ENCODE results near the gene CBLN1. TPM values are rescaled to one million over a fixed set of nuclear protein-coding genes. Genes with fewer than 3 reads are reported as not detected.
"Not testable (repeated sequence)": the region's sequence is repeated elsewhere in the genome, so short reads cannot be mapped to it uniquely, and the experiment has no call there.

CBLN1 gene
- total RNA-seq, 1 donor from 2014 or later = 0.89 TPM

GRCh38 chr16:49248227-49248626 is 33.4 kb downstream of the CBLN1 start:
- DNase-seq (ENCODE audit: missing footprints) = no peak
- intact Hi-C loops (cut with DNase I) = no loop called here
- no peak for ATAC-seq

- no peak for ATAC-seq
- intact Hi-C loops (cut with DNase I) = no loop called here
- DNase-seq (ENCODE audit: missing footprints) = no peak
Measured at GRCh38 chr16:49236216-49236615, 45.4 kb downstream of the CBLN1 start.

- ATAC-seq; DNase-seq (ENCODE audit: missing footprints); intact Hi-C loops (cut with DNase I): not testable (repeated sequence)
Measured at GRCh38 chr16:49228335-49228734, 53.3 kb downstream of the CBLN1 start.

Other genes with a start within 250 kb of the CBLN1 start
- not detected for gene C16orf78, start 92.0 kb upstream of the CBLN1 start, total RNA-seq